Measurements from ENCODE around the gene TNS4.

Gene TNS4

GRCh38 chr17:40529991-40530390 lies 28.6 kb upstream of the TNS4 start:
- in situ Hi-C loops (cut with MboI; ENCODE audit: low sequenced_read_pairs, unreplicated experiment): loop anchor here (5.0 to 10.0 kb wide), 3 partner anchors 85 to 235 kb away; partner anchors contain the start of genes GJD3 and IGFBP4
- no peak for DNase-seq (ENCODE audit: low spot score)
- TF ChIP-seq CTCF (IDR thresholded peaks at IDR 0.05; ENCODE audit: borderline replicate concordance, control extremely low read depth, extremely low read depth, insufficient read depth, missing control alignments): no peak

- TF ChIP-seq CTCF (IDR thresholded peaks at IDR 0.05; ENCODE audit: borderline replicate concordance, control extremely low read depth, extremely low read depth, insufficient read depth, missing control alignments): no peak
- in situ Hi-C loops (cut with MboI; ENCODE audit: low sequenced_read_pairs, unreplicated experiment): no loop called here
- no peak for DNase-seq (ENCODE audit: low spot score)
Measured at GRCh38 chr17:40528692-40529417, 27.4 kb upstream of the TNS4 start.

- no peak for TF ChIP-seq CTCF (IDR thresholded peaks at IDR 0.05; ENCODE audit: borderline replicate concordance, control extremely low read depth, extremely low read depth, insufficient read depth, missing control alignments)
- DNase-seq (ENCODE audit: low spot score): no peak
- in situ Hi-C loops (cut with MboI; ENCODE audit: low sequenced_read_pairs, unreplicated experiment): no loop called here
Measured at GRCh38 chr17:40526668-40527067, 25.2 kb upstream of the TNS4 start.

- no peak for DNase-seq (ENCODE audit: low spot score)
- in situ Hi-C loops (cut with MboI; ENCODE audit: low sequenced_read_pairs, unreplicated experiment): no loop called here
- no peak for TF ChIP-seq CTCF (IDR thresholded peaks at IDR 0.05; ENCODE audit: borderline replicate concordance, control extremely low read depth, extremely low read depth, insufficient read depth, missing control alignments)
Measured at GRCh38 chr17:40525294-40525693, 23.9 kb upstream of the TNS4 start.

GRCh38 chr17:40524243-40524965 lies 23.0 kb upstream of the TNS4 start:
- no peak for TF ChIP-seq CTCF (IDR thresholded peaks at IDR 0.05; ENCODE audit: borderline replicate concordance, control extremely low read depth, extremely low read depth, insufficient read depth, missing control alignments)
- in situ Hi-C loops (cut with MboI; ENCODE audit: low sequenced_read_pairs, unreplicated experiment): no loop called here
- DNase-seq (ENCODE audit: low spot score): no peak

GRCh38 chr17:40522961-40523310 lies 21.5 kb upstream of the TNS4 start:
- no peak for TF ChIP-seq CTCF (IDR thresholded peaks at IDR 0.05; ENCODE audit: borderline replicate concordance, control extremely low read depth, extremely low read depth, insufficient read depth, missing control alignments)
- DNase-seq (ENCODE audit: low spot score): no peak

More at GRCh38 chr17:40522961-40523310, 21.5 kb upstream of the TNS4 start:
- in situ Hi-C loops (cut with MboI; ENCODE audit: low sequenced_read_pairs, unreplicated experiment): no loop called here
